Measurements from ENCODE around the gene AAK1. TPM values are rescaled to one million over a fixed set of nuclear protein-coding genes. Genes with fewer than 3 reads are reported as not detected.
A peak's percentile ranks its signal among the peaks of the same experiment; 100 is the strongest.

The AAK1 gene
- total and polyA plus RNA-seq, 7 experiments from 2014 or later: 71.5 to 253 (median 191) TPM

DNA sequence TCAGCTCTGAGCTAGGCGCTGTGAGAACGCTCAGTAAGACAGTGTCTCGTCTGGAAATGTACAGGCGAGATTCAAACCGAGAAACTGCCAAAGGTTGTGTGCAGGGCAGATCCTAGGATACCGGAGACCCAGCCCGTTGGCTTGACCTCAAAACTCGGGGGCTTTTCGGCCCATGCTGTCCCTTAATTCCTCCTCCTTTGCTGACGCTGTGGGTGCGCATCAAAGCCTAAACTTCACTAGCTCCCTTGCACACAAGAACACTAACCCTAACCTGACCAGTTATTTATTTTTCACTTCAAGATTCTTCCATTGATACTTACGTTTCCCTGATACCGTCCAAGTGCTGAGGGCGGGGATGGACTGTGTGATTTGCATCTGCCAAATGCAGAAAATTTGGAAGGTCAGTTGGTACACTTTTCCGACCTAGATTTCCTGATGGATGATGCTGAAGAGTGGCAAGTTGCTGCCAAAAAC is 1.0 kb upstream of the AAK1 start:
- H3K27ac ChIP-seq (ENCODE audit: low read depth, low read length): peak overlapping the region; percentile 86
- POLR2A ChIA-PET: interaction anchor here (0.6 to 16.9 kb wide), 38 partner anchors 8 to 613 kb away, joined by 3 to 334 read pairs (median 6); partner anchors contain the start of genes ANXA4, GMCL1, MXD1 and NFU1
- peaks cover 0 to 18% (median 0%) of the 10 kb centered on the region in 3 experiments for H3K36me3 ChIP-seq (ENCODE audit: control insufficient read depth in 2 of 3, insufficient read depth in 3 of 3, low read length in 3 of 3)
- Mint-ChIP-seq H3K27me3 (no peaks in the 10 kb centered on the region), H3K36me3 (peaks cover 6 to 28% (median 22%) of the 10 kb centered on the region in 5 donors), H3K9me3 (peaks cover 0 to 2% (median 0%) of the 10 kb centered on the region in 11 donors), H3K4me3 (peak overlapping the region; percentile 89 to 98 (median 96)), H3K4me1 (peaks cover 46 to 66% (median 56%) of the 10 kb centered on the region in 7 donors), H3K27ac (peak overlapping the region; percentile 91 to 99 (median 95))
- peaks cover 41 to 49% of the 10 kb centered on the region in 2 donors for H3K4me1 ChIP-seq (ENCODE audit: control insufficient read depth in 2 of 2, insufficient read depth in 2 of 2, low read length in 2 of 2)
- H3K4me3 ChIP-seq (ENCODE audit: low read length): peak overlapping the region; percentile 80
- H3K27me3 ChIP-seq (ENCODE audit: control insufficient read depth in 2 of 2, insufficient read depth in 2 of 2, low read length in 2 of 2): no peaks in the 10 kb centered on the region
- DNase-seq: no peak
- intact Hi-C loops (cut with micrococcal nuclease): loop anchor here (1.0 to 10.0 kb wide), 15 partner anchors 16 to 1423 kb away; partner anchors contain the start of genes GMCL1 (in 2 of the 2), APLF (in 1 of the 2), FBXO48 (in 1 of the 2) and NAGK (in 1 of the 2)
- CTCF ChIA-PET: interaction anchor here (0.7 to 4.8 kb wide), 18 partner anchors 15 to 80 kb away, joined by 3 to 58 read pairs (median 7); no protein-coding TSS in a partner anchor
- ATAC-seq: no peak
- H3K9me3 ChIP-seq (ENCODE audit: control insufficient read depth in 2 of 3, low read length in 3 of 3): no peaks in the 10 kb centered on the region

GRCh38 chr2:69642709-69643601 is 584 bp downstream of the AAK1 start:
- H3K27me3 ChIP-seq (ENCODE audit: control insufficient read depth in 2 of 2, insufficient read depth in 2 of 2, low read length in 2 of 2): no peaks in the 10 kb centered on the region
- Mint-ChIP-seq H3K27ac (peak overlapping the region; percentile 91 to 99 (median 94)), H3K9me3 (peaks cover 0 to 2% (median 0%) of the 10 kb centered on the region in 11 donors), H3K36me3 (peaks cover 15 to 39% (median 34%) of the 10 kb centered on the region in 5 donors), H3K4me1 (peaks cover 56 to 72% (median 63%) of the 10 kb centered on the region in 7 donors), H3K4me3 (peak overlapping the region; percentile 95 to 99 (median 98)), H3K27me3 (no peaks in the 10 kb centered on the region)
- peaks cover 0 to 26% (median 0%) of the 10 kb centered on the region in 3 experiments for H3K36me3 ChIP-seq (ENCODE audit: control insufficient read depth in 2 of 3, insufficient read depth in 3 of 3, low read length in 3 of 3)
- CTCF ChIA-PET: interaction anchor here (1.1 to 4.8 kb wide), 6 partner anchors 20 to 78 kb away, joined by 3 to 58 read pairs (median 31); no protein-coding TSS in a partner anchor
- H3K27ac ChIP-seq (ENCODE audit: low read depth, low read length): peak overlapping the region; percentile 86
- POLR2A ChIA-PET: interaction anchor here (1.4 to 16.9 kb wide), 19 partner anchors 8 to 271 kb away, joined by 7 to 334 read pairs (median 17); partner anchors contain the start of genes GMCL1, MXD1 and NFU1
- ATAC-seq (peak; percentile 27), DNase-seq (peak in 8 of 9 donors; percentile 43 to 72 (median 66))
- intact Hi-C loops (cut with micrococcal nuclease): loop anchor here (1.0 to 10.0 kb wide), 14 partner anchors 9 to 1424 kb away; partner anchors contain the start of genes APLF (in 1 of the 2), FBXO48 (in 1 of the 2), GFPT1 (in 1 of the 2) and NAGK (in 1 of the 2)
- H3K4me3 ChIP-seq (ENCODE audit: low read length): peak overlapping the region; percentile 80
- H3K4me1 ChIP-seq (ENCODE audit: control insufficient read depth in 2 of 2, insufficient read depth in 2 of 2, low read length in 2 of 2): peaks cover 48 to 50% of the 10 kb centered on the region in 2 donors
- no peaks in the 10 kb centered on the region for H3K9me3 ChIP-seq (ENCODE audit: control insufficient read depth in 2 of 3, low read length in 3 of 3)

GRCh38 chr2:69641887-69642708 is 1.4 kb downstream of the AAK1 start:
- ChIA-PET POLR2A (interaction anchor here (0.5 to 16.9 kb wide), 18 partner anchors 9 to 450 kb away, joined by 3 to 334 read pairs (median 6); partner anchors contain the start of gene GMCL1), CTCF (interaction anchor here (0.6 to 4.1 kb wide), 3 partner anchors 51 to 77 kb away, joined by 3 to 35 read pairs (median 5); no protein-coding TSS in a partner anchor)
- peaks cover 52 to 53% of the 10 kb centered on the region in 2 donors for H3K4me1 ChIP-seq (ENCODE audit: control insufficient read depth in 2 of 2, insufficient read depth in 2 of 2, low read length in 2 of 2)
- ATAC-seq (no peak), DNase-seq (peak in 5 of 9 donors; percentile 34 to 63 (median 52))
- H3K9me3 ChIP-seq (ENCODE audit: control insufficient read depth in 2 of 3, low read length in 3 of 3): no peaks in the 10 kb centered on the region
- H3K27me3 Mint-ChIP-seq: no peaks in the 10 kb centered on the region
- H3K9me3 Mint-ChIP-seq: peaks cover 0 to 2% (median 0%) of the 10 kb centered on the region in 11 donors
- H3K27ac ChIP-seq (ENCODE audit: low read depth, low read length): peak overlapping the region; percentile 86
- intact Hi-C loops (cut with micrococcal nuclease): loop anchor here (1.0 to 10.0 kb wide), 12 partner anchors 8 to 1425 kb away; partner anchors contain the start of genes APLF (in 1 of the 2), FBXO48 (in 1 of the 2), NAGK (in 1 of the 2) and NFU1 (in 1 of the 2)
- H3K4me1 Mint-ChIP-seq: peaks cover 61 to 76% (median 65%) of the 10 kb centered on the region in 7 donors
- H3K4me3 Mint-ChIP-seq: peak overlapping the region; percentile 95 to 99 (median 98)
- H3K36me3 ChIP-seq (ENCODE audit: control insufficient read depth in 2 of 3, insufficient read depth in 3 of 3, low read length in 3 of 3): peaks cover 0 to 26% (median 5%) of the 10 kb centered on the region in 3 experiments
- peak overlapping the region; percentile 91 to 99 (median 94) for H3K27ac Mint-ChIP-seq
- peaks cover 16 to 47% (median 37%) of the 10 kb centered on the region in 5 donors for H3K36me3 Mint-ChIP-seq
- peak overlapping the region; percentile 80 for H3K4me3 ChIP-seq (ENCODE audit: low read length)
- H3K27me3 ChIP-seq (ENCODE audit: control insufficient read depth in 2 of 2, insufficient read depth in 2 of 2, low read length in 2 of 2): no peaks in the 10 kb centered on the region

GRCh38 chr2:69641471-69641870 is 2.1 kb downstream of the AAK1 start:
- H3K27me3 Mint-ChIP-seq: no peaks in the 10 kb centered on the region
- intact Hi-C loops (cut with micrococcal nuclease): loop anchor here (5.0 to 10.0 kb wide), 8 partner anchors 69 to 1426 kb away; partner anchors contain the start of genes APLF (in 1 of the 2), FBXO48 (in 1 of the 2), NAGK (in 1 of the 2) and PCBP1 (in 1 of the 2)
- peak overlapping the region; percentile 91 to 99 (median 94) for H3K27ac Mint-ChIP-seq
- Histone ChIP-seq H3K4me3 (ENCODE audit: low read length) (peak overlapping the region; percentile 80), H3K9me3 (ENCODE audit: control insufficient read depth in 2 of 3, low read length in 3 of 3) (no peaks in the 10 kb centered on the region), H3K4me1 (ENCODE audit: control insufficient read depth in 2 of 2, insufficient read depth in 2 of 2, low read length in 2 of 2) (peaks cover 46 to 51% of the 10 kb centered on the region in 2 donors), H3K36me3 (ENCODE audit: control insufficient read depth in 2 of 3, insufficient read depth in 3 of 3, low read length in 3 of 3) (peaks cover 0 to 26% (median 5%) of the 10 kb centered on the region in 3 experiments), H3K27ac (ENCODE audit: low read depth, low read length) (peak overlapping the region; percentile 86), H3K27me3 (ENCODE audit: control insufficient read depth in 2 of 2, insufficient read depth in 2 of 2, low read length in 2 of 2) (no peaks in the 10 kb centered on the region)
- ChIA-PET CTCF (interaction anchor here (0.6 to 4.1 kb wide), 4 partner anchors 52 to 80 kb away, joined by 3 to 35 read pairs (median 4); no protein-coding TSS in a partner anchor), POLR2A (interaction anchor here (0.5 to 16.9 kb wide), 17 partner anchors 10 to 451 kb away, joined by 3 to 334 read pairs (median 5); partner anchors contain the start of gene GMCL1)
- no peak for DNase-seq
- H3K36me3 Mint-ChIP-seq: peaks cover 16 to 47% (median 39%) of the 10 kb centered on the region in 5 donors
- H3K9me3 Mint-ChIP-seq: peaks cover 0 to 2% (median 0%) of the 10 kb centered on the region in 11 donors
- H3K4me3 Mint-ChIP-seq: peak overlapping the region; percentile 95 to 99 (median 98)
- peaks cover 58 to 74% (median 63%) of the 10 kb centered on the region in 7 donors for H3K4me1 Mint-ChIP-seq
- ATAC-seq: no peak

DNA sequence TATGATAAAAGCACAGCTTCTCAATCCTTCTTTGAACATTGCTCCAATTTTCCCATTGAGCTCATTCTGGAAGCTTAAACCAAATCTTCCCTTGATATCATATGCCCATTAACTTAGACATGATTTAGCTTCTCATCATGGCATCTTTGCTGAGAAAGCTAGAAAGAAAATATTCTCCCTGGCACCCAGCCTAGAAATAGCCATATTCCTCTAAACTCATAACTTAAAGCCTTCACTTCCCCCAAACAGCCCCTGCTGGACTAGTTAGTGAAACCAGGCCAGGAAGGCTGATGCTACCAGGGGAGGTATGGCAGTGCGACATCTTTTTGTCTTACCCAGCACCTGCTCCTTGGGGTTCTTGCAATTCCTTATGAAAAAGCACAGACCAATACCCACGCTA is 4.3 kb downstream of the AAK1 start:
- peaks cover 51 to 72% (median 62%) of the 10 kb centered on the region in 7 donors for H3K4me1 Mint-ChIP-seq
- DNase-seq (no peak), ATAC-seq (no peak)
- intact Hi-C loops (cut with micrococcal nuclease): loop anchor here in 1 of 2 donors (1.0 kb wide), 1 partner anchor 14 kb away; no protein-coding TSS in a partner anchor
- Histone ChIP-seq H3K9me3 (ENCODE audit: control insufficient read depth in 2 of 3, low read length in 3 of 3) (no peaks in the 10 kb centered on the region), H3K27me3 (ENCODE audit: control insufficient read depth in 2 of 2, insufficient read depth in 2 of 2, low read length in 2 of 2) (no peaks in the 10 kb centered on the region), H3K27ac (ENCODE audit: low read depth, low read length) (peak overlapping the region; percentile 86), H3K4me3 (ENCODE audit: low read length) (peak overlapping the region; percentile 80), H3K36me3 (ENCODE audit: control insufficient read depth in 2 of 3, insufficient read depth in 3 of 3, low read length in 3 of 3) (peaks cover 0 to 26% (median 5%) of the 10 kb centered on the region in 3 experiments), H3K4me1 (ENCODE audit: control insufficient read depth in 2 of 2, insufficient read depth in 2 of 2, low read length in 2 of 2) (peaks cover 31 to 51% of the 10 kb centered on the region in 2 donors)
- peaks cover 0 to 2% (median 0%) of the 10 kb centered on the region in 11 donors for H3K9me3 Mint-ChIP-seq
- ChIA-PET CTCF (interaction anchor here (0.6 to 4.1 kb wide), 7 partner anchors 18 to 86 kb away, joined by 3 to 35 read pairs (median 5); no protein-coding TSS in a partner anchor), POLR2A (interaction anchor here (0.6 to 16.9 kb wide), 12 partner anchors 10 to 302 kb away, joined by 3 to 334 read pairs (median 4); no protein-coding TSS in a partner anchor)
- H3K4me3 Mint-ChIP-seq: peak overlapping the region; percentile 95 to 99 (median 98)
- H3K27ac Mint-ChIP-seq: peak overlapping the region; percentile 25 to 99 (median 94)
- no peaks in the 10 kb centered on the region for H3K27me3 Mint-ChIP-seq
- H3K36me3 Mint-ChIP-seq: peaks cover 16 to 52% (median 49%) of the 10 kb centered on the region in 5 donors
